Left ventricle myocardium superior (tissue), 1 donor: ENCODE data around the gene KRT71. TPM values are rescaled to one million over a fixed set of nuclear protein-coding genes. Genes with fewer than 3 reads are reported as not detected.
"Not testable (repeated sequence)": the region's sequence is repeated elsewhere in the genome, so short reads cannot be mapped to it uniquely, and the experiment has no call there.

Experiments
- ATAC-seq: fragments of 200-7000 bp; cut with Tn5 transposase; one replicate; pipeline ENCODE4 v1.9.1; 2020; ENCODE audit warnings: mild to moderate bottlenecking, moderate library complexity
- DNase-seq: peaks from one replicate; pipeline ENCODE4 v3.0.0-alpha.2; 2020
- intact Hi-C: fragments of 100-400 bp; cut with micrococcal nuclease; formaldehyde crosslinking; loops from one replicate; pipeline ENCODE4 v1.11.0; 2022
- total RNA-seq: library from RNA; stranded (reverse); fragmentation: NEBNext Ultra II Directional; extraction: Animal tissue kit (Norgen Biotek cat#: 25700); gene quantifications from one replicate; pipeline ENCODE4 v1.2.1, GENCODE V29; 2021
- donor health status: DM: no; HTN: yes; CAD: no; lungs with severe emphysema.

KRT71 gene
- total RNA-seq, 1 donor from 2014 or later, result not detected

DNA sequence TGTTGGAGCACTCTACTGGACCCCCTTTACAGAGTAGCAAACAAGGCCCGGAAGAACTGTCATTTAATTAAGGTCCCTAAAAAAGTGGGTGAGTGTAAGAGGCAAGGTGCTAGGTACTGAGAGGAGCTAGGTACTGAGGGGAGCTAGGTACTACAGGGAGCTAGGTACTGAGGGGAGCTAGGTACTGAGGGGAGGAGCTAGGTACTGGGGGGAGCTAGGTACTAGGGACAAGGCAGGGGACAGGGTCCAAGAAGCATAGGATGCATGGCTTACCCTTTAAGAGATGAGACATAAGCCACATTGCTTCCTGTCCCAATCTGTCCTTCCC is 37.7 kb downstream of the KRT71 start:
- intact Hi-C loops, result no loop called here
- DNase-seq, result no peak
- ATAC-seq, result no peak

DNA sequence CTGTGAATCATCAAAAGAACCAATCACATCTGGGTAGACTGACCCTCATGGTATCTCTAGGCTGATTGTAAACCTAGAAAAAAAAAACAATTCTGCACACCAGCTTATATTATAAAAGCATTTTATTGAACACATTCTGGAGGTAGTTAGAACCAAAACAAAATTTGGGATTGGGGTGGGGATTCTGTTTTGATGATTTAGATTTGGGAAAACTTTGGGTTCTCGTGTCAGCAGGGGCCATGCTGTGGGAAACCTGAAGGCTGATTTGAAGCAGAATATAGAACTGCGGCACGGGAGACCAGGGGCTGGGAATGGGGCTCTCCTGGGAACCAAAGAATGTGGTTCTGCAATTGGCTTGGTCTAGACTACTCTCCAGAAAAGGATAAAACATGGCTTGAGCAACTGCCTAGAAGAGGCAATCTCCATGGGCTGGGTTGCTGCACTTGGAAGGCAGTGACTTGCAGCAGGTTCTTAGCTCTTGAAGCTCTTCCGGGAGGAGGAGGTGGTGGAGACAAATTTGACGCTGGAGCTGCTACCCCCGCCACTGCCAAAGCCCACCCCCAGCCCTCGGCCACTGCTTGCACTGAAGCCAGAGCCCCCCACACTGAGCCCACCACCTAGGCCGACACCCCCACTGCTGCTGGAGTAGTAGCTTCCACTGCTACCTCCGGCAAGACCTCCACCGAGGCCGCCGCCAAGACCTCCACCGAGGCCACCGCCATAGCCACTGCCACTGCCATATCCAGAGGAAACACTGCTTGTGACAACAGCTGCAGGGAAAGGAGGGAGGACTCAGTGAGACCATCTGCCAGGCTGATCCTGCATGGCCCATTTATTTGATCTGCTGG is 38.2 kb downstream of the KRT71 start:
- no peak for DNase-seq
- no peak for ATAC-seq
- intact Hi-C loops, result no loop called here

DNA sequence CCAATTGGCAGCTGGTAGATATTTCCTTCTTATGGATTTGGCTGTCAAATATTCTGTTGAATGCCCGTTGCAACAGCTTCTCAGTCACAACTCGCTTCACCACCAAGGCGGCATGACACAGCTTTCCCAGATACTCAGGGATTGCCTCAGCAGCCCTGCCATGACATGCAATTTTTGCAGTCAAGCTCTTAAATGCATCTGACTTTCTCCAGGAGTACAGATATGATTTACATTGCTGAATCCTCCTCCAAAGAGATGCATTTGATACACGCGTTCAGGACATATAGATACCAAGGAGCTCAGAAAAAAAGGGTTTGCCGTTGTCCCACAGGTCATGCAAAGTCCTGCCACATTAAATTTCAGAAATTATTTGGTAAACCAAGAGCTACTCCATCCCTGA is 39.2 kb downstream of the KRT71 start:
- no peak for DNase-seq
- intact Hi-C loops, result no loop called here
- no peak for ATAC-seq

DNA sequence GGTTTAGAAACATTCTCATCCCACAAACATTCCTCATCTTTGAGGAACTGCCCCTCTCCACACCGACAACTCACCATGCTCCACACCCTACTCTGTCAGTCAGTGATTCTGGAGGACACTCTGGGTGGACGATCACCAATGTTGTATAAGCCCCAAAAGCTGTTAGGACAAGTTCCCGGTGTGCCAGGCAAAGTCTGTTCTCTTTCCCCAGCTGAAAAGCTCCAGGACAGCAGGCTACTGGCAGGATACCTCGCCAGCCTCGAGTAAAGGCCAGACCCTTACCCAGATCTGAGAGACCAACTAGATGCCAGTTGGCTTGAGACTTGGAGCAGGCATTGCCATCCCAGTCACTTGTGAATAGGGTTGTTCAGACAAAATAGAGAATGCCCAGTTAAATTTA is 44.7 kb downstream of the KRT71 start:
- DNase-seq, result no peak
- intact Hi-C loops, result loop anchor here (5.0 to 10.0 kb wide), 2 partner anchors 126 to 353 kb away; no protein-coding TSS in a partner anchor
- no peak for ATAC-seq

DNA sequence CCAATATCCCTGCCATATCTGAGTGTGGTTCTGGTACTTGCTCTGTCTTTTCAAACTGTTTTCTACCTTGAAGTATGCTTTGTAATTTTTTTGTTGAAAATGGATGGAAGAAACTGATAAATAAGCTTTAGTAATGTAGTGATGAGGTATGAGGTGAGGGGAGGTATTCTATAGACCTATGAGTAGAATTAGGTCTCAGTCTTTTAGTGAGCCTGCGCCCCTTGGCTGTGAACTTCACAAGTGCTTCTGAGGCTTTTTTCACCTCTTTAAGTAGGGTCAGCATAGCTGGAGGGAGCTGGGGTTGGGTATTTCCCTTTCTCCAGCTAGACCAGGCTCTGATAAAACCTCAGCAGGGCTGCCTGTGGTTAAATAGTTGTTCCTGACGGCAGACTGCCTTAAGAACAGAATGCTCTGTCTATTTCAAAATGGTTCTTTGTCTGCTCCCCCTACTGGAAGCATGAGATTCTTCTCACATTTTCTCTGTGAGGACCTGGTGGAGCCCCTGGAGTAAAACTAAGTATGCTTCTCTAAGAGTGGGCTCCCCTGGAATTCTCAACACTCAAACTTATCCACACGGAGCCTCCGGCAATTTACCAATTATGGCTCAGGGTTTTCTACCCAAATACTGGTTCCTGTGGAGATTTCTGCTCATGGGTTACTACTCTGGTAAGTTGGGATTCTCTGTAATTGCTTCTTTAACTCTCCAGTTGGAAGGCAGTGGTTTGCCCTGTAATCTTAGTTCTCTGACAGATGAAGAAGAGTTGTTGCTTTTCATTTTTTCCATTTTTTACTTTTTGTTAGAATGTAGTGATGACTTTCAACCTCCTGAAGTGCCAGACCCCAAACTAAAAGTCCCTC is 45.9 kb downstream of the KRT71 start:
- peak; percentile 68 for ATAC-seq

DNA sequence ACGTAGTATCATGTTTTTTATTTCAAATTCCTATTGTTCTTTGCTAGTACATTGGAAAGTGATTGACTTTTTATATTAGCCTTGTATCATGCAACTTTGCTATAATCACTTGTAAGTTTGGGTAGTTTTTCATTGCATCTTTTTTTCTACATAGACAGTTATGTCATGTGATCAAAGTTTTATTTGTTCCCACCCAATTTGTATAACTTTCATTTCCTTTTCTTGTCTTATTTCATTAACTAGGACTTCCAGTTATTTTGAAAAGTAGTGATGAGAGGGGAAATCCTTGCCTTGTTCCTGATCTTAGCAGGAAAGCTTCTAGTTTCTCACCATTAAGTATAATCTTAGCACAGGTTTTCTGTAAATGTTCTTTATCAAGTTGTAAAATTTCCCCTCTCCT is 50.1 kb downstream of the KRT71 start:
- DNase-seq, result no peak
- intact Hi-C loops, result loop anchor here (10.0 kb wide), 1 partner anchor 348 kb away; no protein-coding TSS in a partner anchor
- ATAC-seq, result no peak

More for the DNA sequence above, 45.9 kb downstream of the KRT71 start:
- DNase-seq, result no peak
- intact Hi-C loops, result loop anchor here (5.0 to 10.0 kb wide), 2 partner anchors 125 to 352 kb away; no protein-coding TSS in a partner anchor

DNA sequence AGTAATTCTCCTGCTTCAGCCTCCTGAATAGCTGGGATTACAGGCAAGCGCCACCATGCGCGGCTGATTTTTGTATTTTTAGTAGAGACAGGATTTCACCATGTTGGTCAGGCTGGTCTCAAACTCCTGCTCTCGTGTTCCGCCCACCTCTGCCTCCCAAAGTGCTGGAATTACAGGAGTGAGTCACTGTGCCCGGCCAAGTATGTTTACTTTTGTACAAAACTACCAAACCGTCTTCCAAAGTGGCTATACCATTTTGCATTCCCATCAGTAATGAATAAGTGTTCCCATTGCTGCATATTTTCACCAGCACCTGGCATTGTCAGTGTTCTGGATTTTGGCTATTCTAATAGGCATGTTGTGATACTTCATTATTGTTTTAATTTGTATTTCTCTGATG is 51.5 kb downstream of the KRT71 start:
- DNase-seq (no peak), ATAC-seq (no peak)
- intact Hi-C loops, result loop anchor here (10.0 kb wide), 1 partner anchor 347 kb away; no protein-coding TSS in a partner anchor

DNA sequence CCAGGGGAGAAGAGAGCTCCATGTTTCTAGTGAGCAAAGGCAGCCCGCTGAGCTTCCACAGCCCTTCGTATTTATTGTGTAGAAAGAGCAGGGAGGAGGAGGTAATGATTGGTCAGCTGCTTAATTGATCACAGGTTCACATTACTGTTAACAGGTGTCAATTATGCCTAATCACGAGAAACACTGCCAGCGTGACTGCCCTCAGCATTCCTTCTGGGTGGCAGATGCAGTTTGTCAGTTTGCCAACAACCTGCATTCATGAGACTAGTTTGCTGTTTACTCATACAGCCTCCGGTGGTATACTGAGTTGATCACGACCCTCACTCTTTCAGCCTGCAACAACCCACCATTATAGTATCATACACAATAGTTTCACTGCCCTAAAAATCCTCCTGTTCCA is 52.4 kb downstream of the KRT71 start:
- intact Hi-C loops, result loop anchor here (10.0 kb wide), 1 partner anchor 346 kb away; no protein-coding TSS in a partner anchor
- DNase-seq, ATAC-seq: not testable (repeated sequence)

DNA sequence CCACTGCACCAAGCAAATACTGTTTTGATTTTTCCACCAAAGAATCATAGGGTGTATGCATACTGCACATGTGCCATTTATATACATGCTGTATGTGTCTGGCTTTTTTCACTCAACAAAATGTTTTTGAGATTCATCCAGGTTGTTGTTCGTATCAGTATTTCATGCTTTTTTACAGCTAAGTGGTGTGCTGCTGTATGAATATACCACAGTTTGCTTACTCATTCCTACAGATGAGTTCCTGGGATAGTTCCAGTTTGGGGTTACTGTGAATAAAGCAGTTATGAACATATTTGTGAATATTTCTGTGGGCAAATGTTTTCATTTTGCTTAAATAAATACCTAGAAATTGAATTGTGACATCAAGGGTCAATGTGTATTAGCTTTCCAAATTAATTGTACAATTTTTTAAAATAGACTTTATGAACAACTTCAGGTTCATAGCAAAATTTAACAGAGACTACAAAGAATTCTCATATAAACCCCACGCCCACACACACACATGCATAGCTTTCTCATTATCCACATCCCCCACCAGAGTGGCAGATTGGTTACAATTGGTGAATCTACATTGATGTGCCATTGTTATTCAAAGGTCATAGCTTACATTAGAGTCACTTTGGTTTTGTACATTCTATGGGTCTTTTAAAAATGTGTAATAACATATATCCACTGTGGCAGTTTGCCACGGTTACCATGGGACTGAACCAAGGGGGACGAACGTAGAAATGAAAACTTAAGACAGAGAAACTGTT is 53.0 kb downstream of the KRT71 start:
- ATAC-seq, result no peak
- intact Hi-C loops, result loop anchor here (10.0 kb wide), 1 partner anchor 345 kb away; no protein-coding TSS in a partner anchor
- DNase-seq, result no peak

DNA sequence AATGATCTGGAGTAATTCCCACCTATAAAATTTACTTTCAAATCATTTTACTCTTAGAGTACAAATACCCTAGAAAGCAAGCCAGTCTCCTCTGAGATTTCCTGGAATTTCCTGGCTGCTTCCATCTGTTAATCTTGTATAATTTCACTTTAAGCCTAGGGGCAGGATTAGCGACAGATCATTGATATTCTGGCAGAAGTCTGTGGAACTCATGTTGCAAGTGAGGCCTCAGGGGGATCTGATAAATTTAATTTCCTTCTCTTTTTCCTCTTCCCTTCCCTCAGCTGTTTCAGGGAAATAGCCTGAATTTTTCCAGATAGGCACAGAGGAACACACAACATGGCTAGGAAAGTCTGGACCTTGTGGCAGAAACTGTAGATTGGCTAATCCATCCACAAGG is 54.0 kb downstream of the KRT71 start:
- ATAC-seq (no peak), DNase-seq (no peak)
- intact Hi-C loops, result no loop called here

DNA sequence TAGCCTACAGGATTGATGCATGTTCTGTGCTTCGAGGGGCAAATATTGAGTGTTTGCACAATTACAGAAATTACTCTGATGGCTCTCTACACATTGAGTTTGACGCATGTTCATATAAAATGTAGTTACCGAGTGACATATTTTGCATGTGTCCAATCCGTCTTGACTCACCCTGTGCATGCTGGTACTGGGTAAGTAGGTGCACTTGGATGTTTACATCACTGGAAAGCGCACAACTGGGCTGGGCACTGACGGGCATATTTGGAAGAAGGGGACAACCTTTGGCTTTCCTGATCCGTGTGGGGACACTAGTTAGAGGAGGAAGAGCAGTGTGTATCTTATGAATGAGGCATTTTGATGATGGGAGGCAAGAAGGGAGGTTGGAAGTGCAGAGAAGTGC is 55.0 kb downstream of the KRT71 start:
- intact Hi-C loops, result no loop called here
- DNase-seq (no peak), ATAC-seq (no peak)

DNA sequence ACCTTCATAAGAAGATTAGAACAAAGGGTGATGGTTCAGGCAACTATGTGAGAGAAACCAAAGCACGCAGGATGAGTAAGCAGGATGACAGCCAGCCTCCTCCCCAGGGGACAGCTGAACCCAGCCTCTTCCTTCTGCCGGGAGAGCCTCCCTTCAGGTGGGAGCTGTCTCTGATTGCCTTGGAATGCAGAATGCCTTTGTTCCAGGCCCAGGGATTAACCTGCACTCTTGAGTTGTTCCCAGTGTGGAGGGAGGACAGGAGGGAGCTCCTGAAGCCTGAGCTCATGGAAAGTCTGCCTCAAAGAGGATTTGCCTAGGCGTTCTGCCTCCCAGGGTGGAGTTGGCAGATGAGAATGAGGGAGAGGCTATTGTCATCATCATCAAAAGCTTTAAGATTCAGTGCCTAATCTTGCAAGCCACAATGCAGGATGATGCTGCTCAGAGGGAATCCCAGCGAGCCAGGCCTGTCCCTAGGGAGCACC is 56.3 kb downstream of the KRT71 start:
- intact Hi-C loops, result no loop called here
- DNase-seq (no peak), ATAC-seq (peak; percentile 33)

DNA sequence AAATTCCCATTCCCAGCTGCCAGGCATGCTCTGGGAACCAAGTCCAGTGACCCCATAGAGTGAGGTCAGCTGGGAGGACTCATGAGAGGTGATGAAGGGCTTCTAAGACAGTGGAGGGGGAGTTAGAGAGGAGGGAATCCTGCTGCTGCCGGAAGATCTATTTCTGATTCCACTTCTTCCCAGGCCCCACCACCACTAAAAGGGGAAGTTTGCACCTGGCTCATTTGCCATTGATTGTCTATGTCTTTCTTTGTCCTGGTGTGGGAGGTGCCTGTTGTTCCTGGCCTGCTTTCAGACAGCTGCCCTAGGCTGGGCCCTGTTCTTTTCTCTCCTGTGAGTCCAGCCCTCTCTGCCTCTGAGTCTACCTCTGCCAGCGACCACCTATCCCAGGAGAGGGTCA is 56.9 kb downstream of the KRT71 start:
- peak; percentile 18 for ATAC-seq
- DNase-seq, result no peak
- intact Hi-C loops, result no loop called here

DNA sequence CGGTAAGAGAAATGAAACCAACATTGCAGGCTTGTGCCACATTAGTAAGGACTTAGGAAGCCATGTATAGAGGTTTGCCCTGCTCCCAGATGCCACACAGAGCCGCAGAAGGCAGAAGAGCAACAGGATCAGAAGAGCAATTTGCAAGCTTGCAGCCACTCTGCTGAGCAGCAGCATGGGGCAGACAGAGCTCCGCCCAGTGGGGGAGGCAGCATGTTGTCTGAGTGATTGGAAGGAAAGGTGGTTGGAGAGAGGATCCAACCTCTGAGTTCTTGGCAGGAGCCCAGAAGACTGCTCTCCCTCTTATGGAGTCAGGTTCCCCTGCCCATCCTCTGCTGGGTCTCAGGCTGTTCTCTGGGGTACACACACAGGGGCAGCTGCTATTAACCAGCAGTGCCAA is 57.6 kb downstream of the KRT71 start:
- intact Hi-C loops, result no loop called here
- ATAC-seq (peak; percentile 34), DNase-seq (no peak)

DNA sequence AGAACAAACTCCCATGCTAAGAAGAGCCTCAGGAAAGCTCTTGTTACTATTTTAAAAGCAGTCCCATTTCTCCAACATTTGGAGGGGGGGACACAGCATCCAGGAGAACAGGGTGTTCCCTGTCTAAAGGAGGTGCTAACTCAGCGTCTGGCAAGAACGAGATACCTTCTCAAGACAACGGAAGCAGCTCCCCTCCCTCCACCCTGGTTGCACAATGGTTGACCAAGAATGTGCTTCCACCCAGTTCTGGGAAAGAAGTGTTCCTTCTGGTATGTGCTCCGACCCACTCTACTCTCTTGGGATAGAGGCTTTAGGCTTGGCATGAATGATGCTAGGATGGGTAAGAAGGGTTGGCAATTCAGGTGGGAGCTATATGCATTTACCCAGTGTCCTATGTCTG is 58.4 kb downstream of the KRT71 start:
- DNase-seq (no peak), ATAC-seq (peak; percentile 78)
- intact Hi-C loops, result no loop called here

DNA sequence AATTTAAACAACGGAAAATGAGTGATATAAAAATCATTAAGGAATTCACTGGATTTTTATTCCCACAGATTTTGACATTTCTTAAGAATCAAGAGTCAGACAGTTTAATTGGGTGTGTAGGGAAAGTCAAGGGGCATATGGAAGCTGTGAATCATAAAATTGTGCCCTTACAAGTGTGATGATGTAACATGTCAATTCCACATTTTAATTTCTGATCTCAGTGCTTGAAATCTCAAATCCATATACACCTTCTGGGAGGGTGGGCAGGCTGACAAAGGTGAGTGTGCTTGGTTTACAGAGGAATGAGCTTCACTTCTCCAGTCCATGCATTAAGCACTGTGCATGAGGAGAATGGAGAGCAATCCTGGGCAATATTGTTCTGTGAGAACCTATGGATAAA is 58.8 kb downstream of the KRT71 start:
- ATAC-seq (no peak), DNase-seq (no peak)
- intact Hi-C loops, result no loop called here
